Stimulated activated CD8-positive, alpha-beta memory T cell treated with anti-CD3 and anti-CD28 coated beads, Interleukin-12 subunit alpha, Interleukin-12 subunit beta, amount 100 ng/mL, for 4 hours (primary cell): ENCODE measurements around the gene NDUFB2.
"Not testable (repeated sequence)": the region's sequence is repeated elsewhere in the genome, so short reads cannot be mapped to it uniquely, and the experiment has no call there.

ENCODE experiments used
- DNase-seq: peaks from one replicate; pipeline ENCODE4 v3.0.0-alpha.2; 2020; ENCODE audit warnings: low read depth

Gene NDUFB2

GRCh38 chr7:140696680-140697446, at the start of gene NDUFB2:
TSS of gene NDUFB2 (plus strand) at chr7:140696708. CDS start at chr7:140696745, 37 bp downstream.
- DNase-seq, result peak; percentile 69

- no peak for DNase-seq
Observed at GRCh38 chr7:140646931-140647647, 49.4 kb upstream of the NDUFB2 start.

- no peak for DNase-seq
Observed at GRCh38 chr7:140649556-140650205, 46.8 kb upstream of the NDUFB2 start.

- DNase-seq, result no peak
Observed at GRCh38 chr7:140650367-140650766, 46.1 kb upstream of the NDUFB2 start.

GRCh38 chr7:140653319-140654108, 43.0 kb upstream of the NDUFB2 start:
- no peak for DNase-seq

GRCh38 chr7:140654109-140654387, 42.5 kb upstream of the NDUFB2 start:
- no peak for DNase-seq

GRCh38 chr7:140654661-140655060, 41.8 kb upstream of the NDUFB2 start:
- no peak for DNase-seq

GRCh38 chr7:140655511-140656408, 40.7 kb upstream of the NDUFB2 start:
- DNase-seq, result no peak

GRCh38 chr7:140656548-140657515, 39.7 kb upstream of the NDUFB2 start:
- no peak for DNase-seq

- no peak for DNase-seq
Observed at GRCh38 chr7:140657891-140658290, 38.6 kb upstream of the NDUFB2 start.

- DNase-seq, result no peak
Observed at GRCh38 chr7:140659856-140660255, 36.7 kb upstream of the NDUFB2 start.

GRCh38 chr7:140661124-140661523, 35.4 kb upstream of the NDUFB2 start:
- no peak for DNase-seq

GRCh38 chr7:140662938-140663337, 33.6 kb upstream of the NDUFB2 start:
- not testable (repeated sequence) for DNase-seq

GRCh38 chr7:140667476-140667875, 29.0 kb upstream of the NDUFB2 start:
- no peak for DNase-seq

- no peak for DNase-seq
Observed at GRCh38 chr7:140668641-140669040, 27.9 kb upstream of the NDUFB2 start.

GRCh38 chr7:140669352-140669751, 27.2 kb upstream of the NDUFB2 start:
- no peak for DNase-seq

GRCh38 chr7:140669862-140670261, 26.6 kb upstream of the NDUFB2 start:
- DNase-seq, result not testable (repeated sequence)

GRCh38 chr7:140670343-140670935, 26.1 kb upstream of the NDUFB2 start:
- no peak for DNase-seq

- no peak for DNase-seq
Observed at GRCh38 chr7:140671966-140672365, 24.5 kb upstream of the NDUFB2 start.
